HFFc6 (cell line): ENCODE data around the gene ACADS. TPM values are rescaled to one million over a fixed set of nuclear protein-coding genes. Genes with fewer than 3 reads are reported as not detected.

Experiments used
- DNase-seq: peaks from one replicate; pipeline ENCODE4 v3.0.0-alpha.2; 2018
- H3K27ac Mint-ChIP-seq: 2 replicates; pipeline ENCODE4 v1.8.0; 2020; ENCODE audit warnings: mild to moderate bottlenecking, mixed read lengths
- H3K27me3 Mint-ChIP-seq: 2 replicates; pipeline ENCODE4 v1.8.0; 2021; ENCODE audit warnings: mild to moderate bottlenecking, moderate library complexity, mixed read lengths; ENCODE audit not compliant: insufficient read depth
- H3K36me3 Mint-ChIP-seq: 2 replicates; pipeline ENCODE4 v1.8.0; 2021; ENCODE audit warnings: low read depth, mixed read lengths
- H3K4me1 Mint-ChIP-seq: 2 replicates; pipeline ENCODE4 v1.8.0; 2020; ENCODE audit warnings: low read depth, mixed read lengths
- H3K4me3 Mint-ChIP-seq: 2 replicates; pipeline ENCODE4 v1.8.0; 2020; ENCODE audit warnings: mild to moderate bottlenecking, moderate library complexity, mixed read lengths
- H3K9me3 Mint-ChIP-seq: 2 replicates; pipeline ENCODE4 v1.8.0; 2020; ENCODE audit warnings: mild to moderate bottlenecking, mixed read lengths
- CTCF ChIP-seq: fragments of 200-600 bp; sonication (generic); IDR thresholded peaks from 2 replicates; pipeline ENCODE4 v1.5.0; 2021; ENCODE audit warnings: antibody characterized with exemption, mild to moderate bottlenecking
- total RNA-seq, 6 experiments: library from RNA; stranded (reverse); fragmentation: NEBNext Ultra II Directional; extraction: Animal tissue kit (Norgen Biotek cat#: 25700); gene quantifications; 2 replicates in 1 of 6; 3 replicates in 5 of 6; pipeline ENCODE4 v1.2.3, GENCODE V29; 2021

The ACADS gene
- total RNA-seq, 6 experiments from 2014 or later = 0.99 to 2.4 (median 2.0) TPM

- no peak overlapping the region for H3K4me3 Mint-ChIP-seq
- H3K36me3 Mint-ChIP-seq = 0 out of 2 replicates have a peak, but pooled peaks cover 4% of the 10 kb centered on the region
- DNase-seq = no peak
- no peaks in the 10 kb centered on the region for H3K9me3 Mint-ChIP-seq
- no peak for TF ChIP-seq CTCF
- H3K27me3 Mint-ChIP-seq = peaks cover 1% of the 10 kb centered on the region; the same call in 1 of the 2 replicates
- H3K4me1 Mint-ChIP-seq = no peaks in the 10 kb centered on the region
- H3K27ac Mint-ChIP-seq = no peak overlapping the region
These were observed 7.9 kb downstream of the ACADS start for GRCh38 chr12:120733574-120733973.

- H3K27ac Mint-ChIP-seq = no peak overlapping the region
These were observed 8.6 kb downstream of the ACADS start for GRCh38 chr12:120734210-120734609.

GRCh38 chr12:120735181-120735580 lies 9.6 kb downstream of the ACADS start:
- no peak for DNase-seq
- no peak overlapping the region for H3K27ac Mint-ChIP-seq
- TF ChIP-seq CTCF = no peak
- no peaks in the 10 kb centered on the region for H3K4me1 Mint-ChIP-seq
- H3K4me3 Mint-ChIP-seq = no peak overlapping the region
- H3K36me3 Mint-ChIP-seq = no peaks in the 10 kb centered on the region
- peaks cover 1% of the 10 kb centered on the region; the same call in 1 of the 2 replicates for H3K27me3 Mint-ChIP-seq
- no peaks in the 10 kb centered on the region for H3K9me3 Mint-ChIP-seq

More at GRCh38 chr12:120734210-120734609, 8.6 kb downstream of the ACADS start:
- Mint-ChIP-seq H3K27me3 (peaks cover 1% of the 10 kb centered on the region; the same call in 1 of the 2 replicates), H3K4me1 (no peaks in the 10 kb centered on the region), H3K4me3 (no peak overlapping the region), H3K9me3 (no peaks in the 10 kb centered on the region), H3K36me3 (0 out of 2 replicates have a peak, but pooled peaks cover 4% of the 10 kb centered on the region)
- no peak for DNase-seq
- no peak for TF ChIP-seq CTCF

GRCh38 chr12:120736404-120737331 lies 11.0 kb downstream of the ACADS start:
- no peaks in the 10 kb centered on the region for H3K36me3 Mint-ChIP-seq
- no peak for DNase-seq

More at GRCh38 chr12:120736404-120737331, 11.0 kb downstream of the ACADS start:
- H3K27me3 Mint-ChIP-seq = peaks cover 1% of the 10 kb centered on the region; the same call in 1 of the 2 replicates
- no peaks in the 10 kb centered on the region for H3K9me3 Mint-ChIP-seq
- H3K4me1 Mint-ChIP-seq = no peaks in the 10 kb centered on the region
- H3K4me3 Mint-ChIP-seq = no peak overlapping the region
- H3K27ac Mint-ChIP-seq = no peak overlapping the region
- TF ChIP-seq CTCF = no peak
